A673 (cell line): ENCODE measurements around the gene PPP1R37. TPM values are rescaled to one million over a fixed set of nuclear protein-coding genes. Genes with fewer than 3 reads are reported as not detected.
A peak's percentile ranks its signal among the peaks of the same experiment; 100 is the strongest.

Source experiments
- BruUV-seq: library from RNA; stranded (reverse); fragments of 400-500 nt; replicated peaks from 2 replicates; lab custom pipeline; 2021; lab: Mats Ljungman, UMichigan
- CTCF ChIA-PET: fragments of 300-600 bp; sonication (Branson Sonifier 250); formaldehyde crosslinking; loops from one replicate; lab custom pipeline; 2022; ENCODE audit warnings: antibody characterized with exemption; lab: Charles Lee
- POLR2A ChIA-PET: fragments of 300-600 bp; sonication (Branson Sonifier 250); formaldehyde crosslinking; loops from one replicate; lab custom pipeline; 2022; ENCODE audit warnings: antibody characterized with exemption; ENCODE audit not compliant: low non-redundant PET; lab: Charles Lee
- DNase-seq: peaks from one replicate; pipeline ENCODE4 v3.0.0-alpha.2; 2015; ENCODE audit warnings: low spot score
- H3K27ac ChIP-seq: fragments of 200-600 bp; sonication (generic); 2 replicates; pipeline ENCODE4 v1.5.1; 2016; ENCODE audit warnings: mixed run types, low read depth, mild to moderate bottlenecking, mixed read lengths, antibody characterized with exemption, low read length; ENCODE audit not compliant: poor library complexity, severe bottlenecking
- H3K27me3 ChIP-seq: fragments of 200-600 bp; sonication (generic); replicated peaks from 2 replicates; pipeline ENCODE4 v1.6.1; 2017; ENCODE audit warnings: mixed run types, low read depth, mild to moderate bottlenecking, mixed read lengths, antibody characterized with exemption, low read length; ENCODE audit not compliant: insufficient read depth, poor library complexity
- H3K36me3 ChIP-seq: fragments of 200-600 bp; sonication (generic); 2 replicates; pipeline ENCODE4 v1.6.1; 2016; ENCODE audit warnings: mixed run types, mild to moderate bottlenecking, mixed read lengths, antibody characterized with exemption, low read length; ENCODE audit not compliant: insufficient read depth, poor library complexity, severe bottlenecking
- H3K4me1 ChIP-seq: fragments of 200-600 bp; sonication (generic); 2 replicates; pipeline ENCODE4 v1.6.1; 2017; ENCODE audit warnings: mixed run types, mild to moderate bottlenecking, mixed read lengths, antibody characterized with exemption, low read length; ENCODE audit not compliant: insufficient read depth, poor library complexity, severe bottlenecking
- H3K4me3 ChIP-seq: fragments of 200-600 bp; sonication (generic); 2 replicates; pipeline ENCODE4 v1.5.1; 2016; ENCODE audit warnings: low read depth, mixed run types, mild to moderate bottlenecking, mixed read lengths, low read length; ENCODE audit not compliant: poor library complexity, severe bottlenecking
- H3K9me3 ChIP-seq: fragments of 200-600 bp; sonication (generic); 2 replicates; pipeline ENCODE4 v1.6.1; 2016; ENCODE audit warnings: mixed run types, low read depth, mild to moderate bottlenecking, mixed read lengths, antibody characterized with exemption, low read length; ENCODE audit not compliant: poor library complexity, severe bottlenecking
- CTCF ChIP-seq: fragments of 300-800, 200-600 bp; sonication (generic); conservative IDR thresholded peaks from 2 replicates; pipeline ENCODE4 v1.5.1; 2017; ENCODE audit warnings: low read depth, mild to moderate bottlenecking, antibody characterized with exemption, low read length, moderate library complexity, mixed read lengths
- EZH2 ChIP-seq: fragments of 200-600 bp; sonication (generic); IDR thresholded peaks from 2 replicates; pipeline ENCODE4 v1.6.1; 2017; ENCODE audit warnings: borderline replicate concordance, low read depth, mild to moderate bottlenecking, mixed read lengths, antibody characterized with exemption, low read length; ENCODE audit not compliant: poor library complexity, severe bottlenecking
- intact Hi-C: fragments of 100-400 bp; cut with micrococcal nuclease; formaldehyde crosslinking; loops from one replicate; pipeline ENCODE4 v1.10.0; 2022; ENCODE audit not compliant: unreplicated experiment
- total RNA-seq: library from RNA; stranded (reverse); gene quantifications from 2 replicates; pipeline ENCODE4 v1.2.3, GENCODE V29; 2021

The PPP1R37 gene
- total RNA-seq, 1 experiment from 2014 or later, result 34.0 TPM

GRCh38 chr19:45078390-45079062 lies 14.5 kb upstream of the PPP1R37 start:
- ChIA-PET POLR2A (no interaction called here), CTCF (no interaction called here)
- H3K36me3 ChIP-seq, result peaks cover 9% of the 10 kb centered on the region
- H3K27ac ChIP-seq, result peak overlapping the region; percentile 93
- DNase-seq, result no peak
- H3K27me3 ChIP-seq, result no peaks in the 10 kb centered on the region
- TF ChIP-seq EZH2 (no peak), CTCF (no peak)
- peaks cover 11% of the 10 kb centered on the region for H3K4me1 ChIP-seq
- no peaks in the 10 kb centered on the region for H3K9me3 ChIP-seq
- H3K4me3 ChIP-seq, result peak overlapping the region; percentile 94
- TSS peak; percentile 34 for BruUV-seq
- intact Hi-C loops, result no loop called here

GRCh38 chr19:45079063-45079910 lies 13.7 kb upstream of the PPP1R37 start, which contains the start of gene GEMIN7:
GEMIN7 (plus strand) TSS chr19:45079260; CDS start chr19:45090115, 10,855 bp downstream.
- intact Hi-C loops, result no loop called here
- CTCF ChIA-PET, result no interaction called here

More at GRCh38 chr19:45079063-45079910, 13.7 kb upstream of the PPP1R37 start, which contains the start of gene GEMIN7:
- Histone ChIP-seq H3K27ac (peak within 1 kb of the TSS; percentile 93), H3K36me3 (peaks cover 9% of the 10 kb centered on the region), H3K9me3 (no peaks in the 10 kb centered on the region), H3K27me3 (no peaks in the 10 kb centered on the region), H3K4me3 (peak within 1 kb of the TSS; percentile 94), H3K4me1 (peaks cover 11% of the 10 kb centered on the region)
- BruUV-seq, result TSS peak; percentile 74
- TF ChIP-seq EZH2 (no peak), CTCF (0 out of 2 replicates have a peak, but pooled peaks have one; percentile 11)
- POLR2A ChIA-PET, result no interaction called here
- DNase-seq, result peak; percentile 86
